ENCODE measurements around the gene PCAT7.
"Not testable (repeated sequence)": the region's sequence is repeated elsewhere in the genome, so short reads cannot be mapped to it uniquely, and the experiment has no call there.

Gene PCAT7

DNA sequence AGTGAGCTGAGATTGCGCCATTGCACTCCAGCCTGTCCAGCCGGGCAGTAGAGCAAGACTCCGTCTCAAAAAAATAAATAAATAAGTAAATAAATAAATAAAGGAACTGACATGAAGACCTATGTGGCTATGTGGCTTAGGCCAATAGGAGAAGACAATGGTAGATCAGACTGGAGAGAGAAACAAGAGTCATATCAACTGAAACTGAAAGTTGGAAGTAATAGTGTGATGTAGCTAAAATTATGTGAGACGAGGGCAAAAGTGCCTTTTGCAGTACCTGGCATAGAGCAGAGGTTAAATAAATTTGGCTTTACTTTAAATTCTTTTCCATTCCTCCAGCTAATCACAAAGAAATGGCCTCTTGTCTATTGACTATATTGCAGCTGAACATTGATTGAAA, 31.4 kb downstream of the PCAT7 start:
- TF ChIP-seq CTCF (conservative IDR thresholded peaks at IDR 0.05; ENCODE audit: low read depth) = no peak
- CTCF ChIA-PET = interaction anchor here (0.8 kb wide), 1 partner anchor 1731 kb away, joined by 3 read pairs; no protein-coding TSS in a partner anchor
- POLR2A ChIA-PET (ENCODE audit: low non-redundant PET) = no interaction called here
- DNase-seq (ENCODE audit: low spot score) = no peak
- H3K27ac ChIP-seq = no peak overlapping the region

DNA sequence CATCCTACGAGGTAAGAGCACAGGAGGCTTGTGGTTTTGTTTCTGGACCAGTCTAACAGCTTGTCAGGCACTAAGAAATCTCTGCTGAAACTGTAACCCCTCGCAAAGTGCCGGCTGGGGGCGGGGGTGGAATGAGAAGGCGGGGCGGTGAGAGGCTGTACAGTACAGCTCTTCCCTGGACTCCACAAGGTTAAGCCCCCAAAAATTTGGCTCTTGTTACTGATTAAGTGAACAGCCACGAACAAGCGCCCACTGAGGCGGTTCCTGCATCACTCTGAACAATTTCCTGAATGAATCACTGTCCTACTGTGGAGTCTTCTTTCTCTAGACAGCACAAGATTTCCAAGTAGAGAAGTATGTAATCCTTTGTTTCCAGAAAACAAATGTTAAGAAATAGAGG, 31.9 kb downstream of the PCAT7 start:
- POLR2A ChIA-PET (ENCODE audit: low non-redundant PET) = no interaction called here

DNA sequence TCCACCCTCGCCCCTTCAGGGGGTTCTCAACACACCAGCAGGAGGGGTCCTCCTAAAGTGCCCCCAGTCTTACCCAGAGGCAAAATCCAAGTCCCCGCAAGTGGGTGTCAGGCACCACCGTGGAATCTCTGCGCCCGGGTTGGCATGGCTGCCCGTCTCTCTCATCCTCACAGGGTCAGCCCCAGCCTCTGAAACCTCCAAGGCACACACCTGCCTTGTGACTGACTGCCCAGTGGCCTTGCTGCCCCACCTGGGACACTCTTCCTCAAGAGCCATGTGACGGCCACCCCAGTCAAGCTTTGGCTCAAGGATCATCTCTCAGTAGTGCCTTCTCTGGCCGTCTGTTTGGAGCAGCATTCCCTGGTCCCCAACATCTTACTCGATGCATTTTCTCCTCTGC, 33.8 kb downstream of the PCAT7 start:
- ChIA-PET CTCF (no interaction called here), POLR2A (ENCODE audit: low non-redundant PET) (no interaction called here)
- DNase-seq (ENCODE audit: low spot score) = no peak
- no peak overlapping the region for H3K27ac ChIP-seq
- TF ChIP-seq CTCF (conservative IDR thresholded peaks at IDR 0.05; ENCODE audit: low read depth) = no peak

More for the DNA sequence above, 31.9 kb downstream of the PCAT7 start:
- peak; percentile 30 for DNase-seq (ENCODE audit: low spot score)
- no peak for TF ChIP-seq CTCF (conservative IDR thresholded peaks at IDR 0.05; ENCODE audit: low read depth)
- CTCF ChIA-PET = no interaction called here
- peak overlapping the region; percentile 23; the same call in 1 of the 2 replicates for H3K27ac ChIP-seq

DNA sequence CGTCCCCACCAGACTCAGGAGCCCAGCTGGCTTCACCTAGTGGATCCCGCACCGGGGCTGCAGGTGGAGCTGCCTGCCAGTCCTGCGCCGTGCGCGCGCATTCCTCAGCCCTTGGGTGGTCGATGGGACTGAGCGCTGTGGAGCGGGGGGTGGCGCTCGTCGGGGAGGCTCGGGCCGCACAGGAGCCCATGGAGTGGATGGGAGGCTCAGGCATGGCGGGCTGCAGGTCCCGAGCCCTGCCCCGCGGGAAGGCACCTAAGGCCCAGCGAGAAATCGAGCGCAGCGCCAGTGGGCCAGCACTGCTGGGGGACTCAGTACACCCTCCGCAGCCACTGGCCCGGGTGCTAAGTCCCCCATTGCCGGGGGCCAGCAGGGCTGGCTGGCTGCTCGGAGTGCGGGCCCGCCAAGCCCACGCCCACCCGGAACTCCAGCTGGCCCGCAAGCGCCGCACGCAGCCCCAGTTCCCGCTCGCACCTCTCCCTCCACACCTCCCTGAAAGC, 36.2 kb downstream of the PCAT7 start:
- H3K27ac ChIP-seq; POLR2A ChIA-PET (ENCODE audit: low non-redundant PET); CTCF ChIA-PET; DNase-seq (ENCODE audit: low spot score): not testable (repeated sequence)

- no peak overlapping the region for H3K27ac ChIP-seq
- ChIA-PET POLR2A (ENCODE audit: low non-redundant PET) (no interaction called here), CTCF (no interaction called here)
- no peak for TF ChIP-seq CTCF (conservative IDR thresholded peaks at IDR 0.05; ENCODE audit: low read depth)
- DNase-seq (ENCODE audit: low spot score) = no peak
These were observed 37.0 kb downstream of the PCAT7 start for GRCh38 chr9:94591876-94592275.

- CTCF ChIA-PET; H3K27ac ChIP-seq; POLR2A ChIA-PET (ENCODE audit: low non-redundant PET); DNase-seq (ENCODE audit: low spot score): not testable (repeated sequence)
These were observed 37.8 kb downstream of the PCAT7 start for GRCh38 chr9:94592683-94593082.

- POLR2A ChIA-PET (ENCODE audit: low non-redundant PET) = no interaction called here
These were observed 38.8 kb downstream of the PCAT7 start, which contains the start of gene FBP2 for GRCh38 chr9:94593459-94594345. Gene FBP2, minus strand, starts transcription at chr9:94593824. Its CDS starts 98 bp downstream, at chr9:94593726.

More at GRCh38 chr9:94593459-94594345, 38.8 kb downstream of the PCAT7 start, which contains the start of gene FBP2:
- TF ChIP-seq CTCF (conservative IDR thresholded peaks at IDR 0.05; ENCODE audit: low read depth) = no peak
- no peak for DNase-seq (ENCODE audit: low spot score)
- H3K27ac ChIP-seq = no peak within 1 kb of the TSS
- CTCF ChIA-PET = no interaction called here
